ENCODE results near the gene ISYNA1.

- TF ChIP-seq GATA3 (IDR thresholded peaks at IDR 0.05; ENCODE audit: low read depth, low read length): no peak
- no peak for TF ChIP-seq GATA2 (IDR thresholded peaks at IDR 0.05; ENCODE audit: low read depth, low read length)
These were observed 43.7 kb upstream of the ISYNA1 start for GRCh38 chr19:18481505-18482222.
